HG02571 (cell line): ENCODE data around the gene CPN2.

Source experiments
- ATAC-seq: cut with Tn5 transposase; IDR thresholded peaks from one replicate; pipeline ENCODE4 v1.9.1; 2021; ENCODE audit warnings: mild to moderate bottlenecking, moderate library complexity; ENCODE audit not compliant: unreplicated experiment

CPN2 gene

DNA sequence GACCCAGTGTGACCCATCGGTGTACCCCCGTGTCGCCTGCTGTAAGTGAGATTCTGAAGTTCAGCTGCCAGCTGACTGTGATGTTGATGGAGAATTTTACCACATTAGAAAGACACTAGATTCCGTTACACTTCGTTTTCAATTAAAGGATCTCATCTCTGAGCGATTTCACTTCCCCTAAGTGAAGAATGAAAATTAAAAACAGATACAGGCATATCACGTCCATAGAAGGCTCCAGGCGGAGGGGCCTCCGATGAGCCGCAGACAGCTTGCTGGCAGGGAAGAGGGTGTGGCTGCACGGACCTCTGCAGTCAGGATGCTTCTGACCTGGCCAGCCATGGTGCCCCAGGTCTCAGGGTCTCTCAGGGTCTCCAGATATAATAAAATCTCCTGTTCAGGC is 6.6 kb upstream of the CPN2 start:
- ATAC-seq, result no peak

GRCh38 chr3:194355379-194355778 is 4.3 kb upstream of the CPN2 start:
- ATAC-seq, result no peak

DNA sequence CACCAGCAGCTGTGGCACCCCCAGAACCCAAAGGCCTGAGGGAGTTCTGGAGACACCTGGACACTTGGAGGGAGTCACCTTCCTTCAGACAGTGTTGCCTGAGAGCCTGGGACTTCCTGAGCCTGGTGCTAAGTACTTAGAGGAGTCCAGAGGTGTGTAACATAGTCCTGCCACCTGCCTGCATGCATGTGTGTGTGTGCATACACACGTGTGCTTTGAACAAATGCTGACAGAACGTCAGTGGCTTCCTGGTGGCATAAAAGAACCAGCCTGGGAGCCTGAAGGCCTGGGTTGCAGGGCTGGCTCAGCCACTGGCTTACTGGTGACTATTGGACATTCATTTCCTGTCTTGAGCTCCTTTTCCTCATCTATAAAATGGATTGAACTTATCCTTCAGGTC is 3.2 kb upstream of the CPN2 start:
- ATAC-seq, result no peak

DNA sequence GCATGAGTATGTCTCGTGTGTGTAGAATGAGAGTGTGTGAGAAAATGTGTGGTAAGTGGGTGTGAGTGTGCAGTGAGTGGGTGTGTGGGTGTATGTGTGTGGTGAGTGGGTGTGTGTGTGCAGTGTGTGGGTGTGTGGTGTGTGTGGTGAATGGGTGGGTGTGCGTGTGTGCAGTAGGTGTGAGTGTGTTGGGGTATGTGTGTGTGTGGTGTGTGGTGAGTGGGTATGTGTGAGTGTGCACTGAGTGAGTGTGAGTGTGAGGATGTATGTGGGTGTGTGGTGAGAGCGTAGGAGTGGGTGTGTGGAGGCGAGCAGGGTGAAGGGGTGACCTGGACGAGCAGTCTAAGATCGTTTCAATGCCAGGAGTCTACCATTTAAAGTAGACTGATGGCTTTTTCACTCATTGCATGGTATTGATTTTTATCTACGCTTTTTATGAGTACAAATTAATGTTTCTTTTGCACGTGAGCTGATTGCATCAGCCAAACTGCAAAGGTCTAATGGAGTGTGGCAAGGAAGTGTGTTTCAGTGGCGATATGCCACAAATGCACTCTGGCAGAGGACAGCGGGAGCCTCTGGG is 1.6 kb upstream of the CPN2 start:
- ATAC-seq, result no peak

GRCh38 chr3:194351952-194352536 is 916 bp upstream of the CPN2 start:
- no peak for ATAC-seq

DNA sequence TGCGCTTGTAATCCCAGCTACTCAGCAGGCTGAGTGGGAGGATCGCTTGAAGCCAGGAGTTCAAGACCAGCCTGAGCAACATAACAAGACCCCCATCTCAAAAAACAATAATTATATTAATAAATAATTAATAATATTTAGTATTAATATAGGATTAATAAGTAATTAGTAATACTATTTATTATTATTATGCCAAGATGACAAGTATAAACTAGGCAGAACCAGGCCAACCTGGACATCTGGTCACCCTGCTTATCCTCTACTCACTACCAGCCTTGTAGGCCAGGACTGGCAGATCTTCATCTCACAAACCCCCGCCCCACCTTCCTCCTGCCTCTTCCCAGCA is 429 bp downstream of the CPN2 start:
- ATAC-seq, result no peak

- ATAC-seq, result no peak
Observed at GRCh38 chr3:194348354-194348753, 2.8 kb downstream of the CPN2 start.

GRCh38 chr3:194346621-194347020 is 4.5 kb downstream of the CPN2 start:
- ATAC-seq, result no peak

GRCh38 chr3:194346035-194346434 is 5.1 kb downstream of the CPN2 start:
- ATAC-seq, result no peak

- ATAC-seq, result no peak
Observed at GRCh38 chr3:194344012-194344411, 7.1 kb downstream of the CPN2 start.

DNA sequence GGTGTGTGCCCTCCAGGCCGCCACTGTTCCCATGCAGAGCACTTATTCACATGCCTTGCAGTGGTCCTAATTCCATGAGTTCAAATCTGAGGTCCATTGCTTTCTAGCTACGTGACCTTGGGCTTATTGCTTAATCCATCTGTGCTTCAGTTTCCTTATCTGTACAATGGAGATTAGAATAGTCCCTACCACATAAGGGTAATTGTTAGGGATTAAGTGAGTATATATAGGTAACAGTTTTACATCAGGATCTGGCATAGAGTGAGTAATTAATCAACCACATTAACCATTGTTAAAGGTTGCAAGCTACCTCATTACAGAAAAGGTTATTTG is 7.6 kb downstream of the CPN2 start:
- no peak for ATAC-seq

DNA sequence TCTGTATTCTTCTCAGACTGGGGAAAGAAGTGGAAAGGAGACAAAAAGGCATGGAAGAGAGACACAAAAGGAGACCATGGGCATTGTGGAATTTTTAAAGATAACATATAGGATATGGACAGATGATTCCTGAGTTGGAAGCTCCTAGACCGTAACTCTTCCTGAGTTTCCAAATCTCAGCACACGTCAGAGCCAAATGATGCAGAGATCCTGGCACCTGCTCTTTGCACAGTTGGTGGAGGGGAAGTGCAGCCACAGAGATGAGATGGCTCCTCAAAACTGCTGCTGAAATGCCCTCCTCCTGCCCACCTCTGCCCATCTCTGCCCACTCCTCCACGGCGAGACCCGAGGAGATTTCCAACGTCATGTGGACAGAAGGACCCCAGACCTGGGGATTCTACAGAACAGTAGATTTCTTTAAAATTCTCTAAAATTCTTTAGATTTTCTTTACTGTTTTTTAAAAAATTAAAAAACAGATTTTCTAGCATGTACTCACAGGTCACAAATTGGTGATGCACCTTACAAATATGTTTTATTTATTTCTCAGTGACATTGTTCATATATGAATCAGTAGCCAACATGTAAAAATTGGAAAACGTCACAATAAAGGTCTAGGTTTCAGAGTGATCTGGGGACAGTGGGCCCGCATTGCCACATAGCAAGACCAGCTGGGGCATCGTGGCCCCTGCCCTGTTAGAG is 8.1 kb downstream of the CPN2 start:
- no peak for ATAC-seq

DNA sequence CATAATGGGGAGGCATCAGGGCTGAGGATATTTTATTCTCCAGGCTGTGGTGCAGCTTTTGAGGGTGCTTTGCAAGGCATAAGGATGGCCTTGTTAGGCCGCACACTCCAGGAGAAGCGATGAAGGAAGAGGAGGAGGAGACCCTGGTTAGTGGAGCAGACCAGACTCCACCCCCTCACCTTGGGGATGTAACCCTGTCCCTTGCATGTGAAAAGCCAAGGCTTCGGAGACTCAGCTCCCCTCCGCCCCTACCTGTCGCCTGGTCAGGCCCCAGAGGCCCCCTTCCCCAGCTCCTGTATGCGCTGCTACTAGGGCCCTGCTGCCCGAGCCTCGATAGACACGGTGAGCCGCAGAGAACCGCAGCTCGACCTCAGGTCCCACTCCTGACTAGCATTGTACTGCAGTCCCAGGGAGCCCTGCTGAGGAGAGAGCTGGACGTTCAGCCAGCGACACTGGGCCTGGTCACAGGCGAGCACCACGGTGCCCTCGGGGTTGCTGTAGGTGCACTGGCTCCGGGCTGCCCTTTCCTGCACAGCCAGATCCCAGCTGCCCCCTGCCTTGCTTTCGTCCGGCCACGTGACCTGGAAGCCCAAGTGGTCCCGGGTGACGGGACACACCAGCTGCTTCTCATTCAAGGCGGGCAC is 10.2 kb downstream of the CPN2 start:
- ATAC-seq, result no peak

- ATAC-seq, result no peak
Observed at GRCh38 chr3:194339840-194340239, 11.3 kb downstream of the CPN2 start.

- no peak for ATAC-seq
Observed at GRCh38 chr3:194339356-194339755, 11.8 kb downstream of the CPN2 start.

- ATAC-seq, result no peak
Observed at GRCh38 chr3:194337965-194338753, 13.0 kb downstream of the CPN2 start.

DNA sequence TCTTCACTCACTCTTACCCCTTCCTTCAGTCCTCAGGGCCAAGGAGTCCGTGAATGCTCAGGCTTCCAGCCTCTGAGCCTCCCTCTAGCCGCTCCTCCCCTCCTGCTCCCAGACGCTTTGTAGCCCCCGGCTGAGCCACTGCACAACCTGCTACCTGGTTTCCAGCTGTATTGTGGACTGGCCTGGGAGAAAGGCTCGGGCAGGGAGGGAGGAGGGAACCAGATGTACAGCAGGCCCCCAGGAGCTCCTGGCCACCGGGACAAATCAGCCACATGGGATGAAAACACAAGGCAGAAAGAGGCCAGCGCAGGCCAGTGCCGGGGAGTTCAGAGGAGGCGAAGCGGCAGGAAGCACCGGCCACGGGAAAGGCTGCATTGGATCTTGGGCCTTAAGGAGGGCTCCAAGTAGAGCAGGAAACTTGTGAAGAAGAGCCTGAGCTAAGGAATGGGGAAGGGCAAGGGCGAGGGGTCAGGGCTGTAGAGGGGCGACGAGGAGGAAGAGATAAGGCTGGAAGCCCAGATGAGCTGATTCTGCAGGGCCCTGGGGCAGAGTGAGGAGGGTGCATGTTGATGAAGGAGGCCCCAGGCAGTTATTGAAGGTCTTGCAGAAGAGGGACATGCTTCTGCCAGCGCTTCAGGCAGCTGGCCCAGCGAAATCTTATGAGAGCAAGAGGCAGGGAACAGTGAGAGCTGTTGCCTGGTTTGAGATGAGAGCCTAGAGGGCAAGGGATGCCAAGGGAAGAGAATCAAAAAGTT is 14.3 kb downstream of the CPN2 start:
- ATAC-seq, result no peak

DNA sequence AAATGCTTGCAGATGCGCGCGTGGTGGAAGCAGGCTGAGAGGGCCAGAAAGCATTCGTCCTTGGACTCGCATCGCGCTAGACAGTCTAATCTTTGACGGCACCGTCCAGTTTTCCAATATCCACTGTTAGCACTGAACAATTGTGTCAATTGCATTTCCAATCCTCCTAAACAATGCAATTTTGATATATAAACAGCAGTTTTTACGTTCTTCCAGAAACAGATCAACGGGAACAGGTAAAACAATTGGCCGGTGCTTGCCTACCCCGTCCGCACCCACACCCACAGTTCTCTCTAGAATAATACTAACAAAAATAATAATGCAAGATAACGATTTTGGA is 17.2 kb downstream of the CPN2 start:
- no peak for ATAC-seq

- peak; percentile 88 for ATAC-seq
Observed at GRCh38 chr3:194333212-194333980, 17.7 kb downstream of the CPN2 start.

GRCh38 chr3:194332858-194333211 is 18.3 kb downstream of the CPN2 start:
- ATAC-seq, result no peak
